ENCODE results near the gene CDH3.
"Not testable (repeated sequence)": the region's sequence is repeated elsewhere in the genome, so short reads cannot be mapped to it uniquely, and the experiment has no call there.

CDH3 gene

GRCh38 chr16:68689921-68690320, 44.8 kb downstream of the CDH3 start:
- DNase-seq (ENCODE audit: low spot score in 2 of 2) (no peak), ATAC-seq (replicated peaks; ENCODE audit: extremely low read depth, poor library complexity, severe bottlenecking) (no peak)
- Mint-ChIP-seq H3K4me1 (no peaks in the 10 kb centered on the region), H3K36me3 (ENCODE audit: insufficient read depth) (peaks cover 3% of the 10 kb centered on the region), H3K4me3 (no peak overlapping the region), H3K9me3 (no peaks in the 10 kb centered on the region), H3K27me3 (peaks cover 10% of the 10 kb centered on the region), H3K27ac (ENCODE audit: low read depth) (no peak overlapping the region)

DNA sequence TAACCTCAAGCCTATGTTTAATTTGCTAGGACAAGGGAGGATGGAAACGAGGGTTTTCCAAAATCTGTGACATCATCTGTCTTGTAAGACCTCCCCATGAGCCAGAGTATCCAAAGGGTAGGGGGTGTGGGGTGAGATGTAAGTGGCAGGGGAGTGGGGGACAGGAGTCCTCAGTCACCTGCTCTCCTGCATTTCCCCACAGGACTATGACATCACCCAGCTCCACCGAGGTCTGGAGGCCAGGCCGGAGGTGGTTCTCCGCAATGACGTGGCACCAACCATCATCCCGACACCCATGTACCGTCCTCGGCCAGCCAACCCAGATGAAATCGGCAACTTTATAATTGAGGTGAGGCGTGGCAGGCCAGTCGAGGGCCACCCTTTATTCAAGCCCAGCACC, 50.5 kb downstream of the CDH3 start:
- peaks cover 2% of the 10 kb centered on the region for H3K36me3 Mint-ChIP-seq (ENCODE audit: insufficient read depth)
- no peak overlapping the region for H3K27ac Mint-ChIP-seq (ENCODE audit: low read depth)
- no peaks in the 10 kb centered on the region for H3K9me3 Mint-ChIP-seq
- DNase-seq (ENCODE audit: low spot score in 2 of 2) (no peak), ATAC-seq (replicated peaks; ENCODE audit: extremely low read depth, poor library complexity, severe bottlenecking) (no peak)
- H3K27me3 Mint-ChIP-seq, result peaks cover 10% of the 10 kb centered on the region
- no peaks in the 10 kb centered on the region for H3K4me1 Mint-ChIP-seq
- H3K4me3 Mint-ChIP-seq, result no peak overlapping the region

DNA sequence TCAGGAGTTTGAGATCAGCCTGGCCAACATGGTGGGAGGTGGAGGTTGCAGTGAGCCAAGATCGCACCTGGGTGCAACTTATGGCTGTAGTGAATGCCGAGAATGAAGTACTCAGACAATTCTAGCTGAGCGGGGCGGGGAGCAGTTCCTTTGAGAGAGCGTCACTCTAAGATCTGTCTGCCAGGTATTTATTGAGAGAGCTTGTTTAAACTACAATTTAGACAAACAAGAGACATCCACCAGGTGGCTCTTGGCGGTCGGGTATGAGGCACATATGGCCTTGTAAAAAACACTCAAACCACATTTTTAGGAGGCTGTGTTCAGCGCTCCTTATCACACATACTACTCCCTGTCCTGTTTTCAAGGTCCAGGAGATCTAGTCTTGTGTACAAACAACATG, 51.4 kb downstream of the CDH3 start:
- DNase-seq (ENCODE audit: low spot score in 2 of 2), result no peak
- Mint-ChIP-seq H3K27me3 (peaks cover 10% of the 10 kb centered on the region), H3K4me1 (no peaks in the 10 kb centered on the region), H3K27ac (ENCODE audit: low read depth) (no peak overlapping the region), H3K36me3 (ENCODE audit: insufficient read depth) (peaks cover 2% of the 10 kb centered on the region), H3K4me3 (no peak overlapping the region), H3K9me3 (no peaks in the 10 kb centered on the region)
- no peak for ATAC-seq (replicated peaks; ENCODE audit: extremely low read depth, poor library complexity, severe bottlenecking)

DNA sequence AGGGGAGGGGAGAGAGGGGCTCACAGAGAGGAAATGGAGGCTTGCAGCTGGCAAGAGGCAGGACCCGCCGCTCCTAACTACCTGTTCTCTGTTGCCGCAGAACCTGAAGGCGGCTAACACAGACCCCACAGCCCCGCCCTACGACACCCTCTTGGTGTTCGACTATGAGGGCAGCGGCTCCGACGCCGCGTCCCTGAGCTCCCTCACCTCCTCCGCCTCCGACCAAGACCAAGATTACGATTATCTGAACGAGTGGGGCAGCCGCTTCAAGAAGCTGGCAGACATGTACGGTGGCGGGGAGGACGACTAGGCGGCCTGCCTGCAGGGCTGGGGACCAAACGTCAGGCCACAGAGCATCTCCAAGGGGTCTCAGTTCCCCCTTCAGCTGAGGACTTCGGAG, 53.0 kb downstream of the CDH3 start:
- DNase-seq (ENCODE audit: low spot score in 2 of 2) (no peak), ATAC-seq (replicated peaks; ENCODE audit: extremely low read depth, poor library complexity, severe bottlenecking) (no peak)
- Mint-ChIP-seq H3K27me3 (peaks cover 5% of the 10 kb centered on the region), H3K4me1 (no peaks in the 10 kb centered on the region), H3K4me3 (no peak overlapping the region), H3K36me3 (ENCODE audit: insufficient read depth) (no peaks in the 10 kb centered on the region), H3K27ac (ENCODE audit: low read depth) (no peak overlapping the region), H3K9me3 (no peaks in the 10 kb centered on the region)

GRCh38 chr16:68700120-68700519, 55.0 kb downstream of the CDH3 start:
- no peaks in the 10 kb centered on the region for H3K9me3 Mint-ChIP-seq
- no peak overlapping the region for H3K27ac Mint-ChIP-seq (ENCODE audit: low read depth)
- no peaks in the 10 kb centered on the region for H3K4me1 Mint-ChIP-seq
- H3K4me3 Mint-ChIP-seq, result no peak overlapping the region
- DNase-seq (ENCODE audit: low spot score in 2 of 2) (no peak), ATAC-seq (replicated peaks; ENCODE audit: extremely low read depth, poor library complexity, severe bottlenecking) (no peak)
- H3K36me3 Mint-ChIP-seq (ENCODE audit: insufficient read depth), result no peaks in the 10 kb centered on the region
- no peaks in the 10 kb centered on the region for H3K27me3 Mint-ChIP-seq

- H3K27ac Mint-ChIP-seq (ENCODE audit: low read depth), result no peak overlapping the region
- no peaks in the 10 kb centered on the region for H3K36me3 Mint-ChIP-seq (ENCODE audit: insufficient read depth)
- no peak for DNase-seq (ENCODE audit: low spot score in 2 of 2)
- H3K27me3 Mint-ChIP-seq, result no peaks in the 10 kb centered on the region
- no peaks in the 10 kb centered on the region for H3K9me3 Mint-ChIP-seq
- no peak for ATAC-seq (replicated peaks; ENCODE audit: extremely low read depth, poor library complexity, severe bottlenecking)
- no peak overlapping the region for H3K4me3 Mint-ChIP-seq
- H3K4me1 Mint-ChIP-seq, result no peaks in the 10 kb centered on the region
Observed at GRCh38 chr16:68700831-68701230, 55.7 kb downstream of the CDH3 start.

- Mint-ChIP-seq H3K27me3 (no peaks in the 10 kb centered on the region), H3K27ac (ENCODE audit: low read depth) (no peak overlapping the region), H3K4me3 (no peak overlapping the region), H3K36me3 (ENCODE audit: insufficient read depth) (no peaks in the 10 kb centered on the region), H3K4me1 (no peaks in the 10 kb centered on the region), H3K9me3 (no peaks in the 10 kb centered on the region)
- peak; percentile 31 to 43 for DNase-seq (ENCODE audit: low spot score in 2 of 2)
- ATAC-seq (replicated peaks; ENCODE audit: extremely low read depth, poor library complexity, severe bottlenecking), result no peak
Observed at GRCh38 chr16:68704232-68704867, 59.2 kb downstream of the CDH3 start.

DNA sequence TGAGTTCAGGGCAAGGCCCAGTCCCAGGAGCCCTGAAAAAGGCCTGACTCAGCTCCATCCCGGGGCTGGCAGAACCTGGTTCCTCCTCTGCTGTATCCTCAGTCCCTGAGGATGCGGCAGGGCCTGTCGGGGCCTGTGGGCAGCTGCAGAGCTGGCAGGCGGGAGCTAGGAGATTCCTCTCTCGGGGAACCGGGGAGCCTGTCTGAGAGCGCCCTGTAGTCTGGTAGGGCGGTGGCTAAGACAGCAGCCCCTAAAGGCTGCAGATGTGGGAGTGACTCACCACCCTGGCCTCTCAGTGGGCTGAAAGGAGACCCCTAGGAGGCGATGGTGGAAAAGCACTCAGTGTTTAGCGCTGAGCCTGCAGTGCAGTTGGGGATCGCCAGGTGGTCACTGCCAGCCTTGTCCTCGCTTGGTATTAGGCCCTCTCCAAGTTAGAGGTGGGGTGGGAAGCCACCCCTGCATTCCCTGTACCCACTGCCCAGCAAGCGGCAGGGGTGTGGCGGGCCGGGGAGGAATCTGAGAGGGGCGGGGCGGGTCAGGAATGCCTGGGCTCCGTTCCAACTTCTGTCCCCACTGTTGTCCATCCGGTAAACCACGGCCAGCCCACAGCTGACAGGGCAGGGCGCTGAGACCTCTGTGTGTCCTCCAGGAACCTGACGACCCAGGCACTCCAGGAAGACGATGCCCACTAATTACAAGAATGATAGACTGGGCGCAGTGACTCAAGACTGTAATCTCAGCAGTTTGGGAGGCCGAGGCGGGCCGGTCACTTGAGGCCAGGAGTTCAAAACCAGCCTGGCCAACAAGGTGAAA, 62.4 kb downstream of the CDH3 start:
- DNase-seq (ENCODE audit: low spot score in 2 of 2) (no peak), ATAC-seq (replicated peaks; ENCODE audit: extremely low read depth, poor library complexity, severe bottlenecking) (no peak)
- no peak overlapping the region for H3K27ac Mint-ChIP-seq (ENCODE audit: low read depth)
- H3K4me3 Mint-ChIP-seq, result no peak overlapping the region
- peaks cover 21% of the 10 kb centered on the region for H3K27me3 Mint-ChIP-seq
- peaks cover 2% of the 10 kb centered on the region for H3K36me3 Mint-ChIP-seq (ENCODE audit: insufficient read depth)
- H3K9me3 Mint-ChIP-seq, result no peaks in the 10 kb centered on the region
- H3K4me1 Mint-ChIP-seq, result peaks cover 6% of the 10 kb centered on the region

DNA sequence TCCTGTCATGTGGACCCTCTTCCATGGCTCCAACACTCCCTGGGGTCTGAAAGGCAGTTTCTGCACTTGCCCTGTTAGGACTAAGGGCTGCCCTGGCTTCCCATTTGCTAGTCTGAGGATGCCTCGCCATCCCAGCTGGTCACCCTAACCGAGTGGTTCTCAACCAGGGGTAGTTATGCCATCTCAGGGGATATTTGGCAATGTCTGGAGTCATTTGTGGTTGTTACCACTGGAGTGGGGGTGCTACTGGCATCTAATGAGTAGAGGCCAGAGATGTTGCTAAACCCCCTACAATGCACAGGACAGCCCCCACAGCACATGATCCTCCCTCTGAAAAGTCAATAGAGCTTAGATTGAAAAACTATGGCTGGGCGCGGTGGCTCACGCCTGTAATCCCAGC, 65.1 kb downstream of the CDH3 start:
- ATAC-seq (replicated peaks; ENCODE audit: extremely low read depth, poor library complexity, severe bottlenecking) (no peak), DNase-seq (ENCODE audit: low spot score in 2 of 2) (no peak)
- Mint-ChIP-seq H3K36me3 (ENCODE audit: insufficient read depth) (peaks cover 2% of the 10 kb centered on the region), H3K27ac (ENCODE audit: low read depth) (no peak overlapping the region), H3K4me3 (no peak overlapping the region), H3K9me3 (no peaks in the 10 kb centered on the region), H3K4me1 (peaks cover 6% of the 10 kb centered on the region), H3K27me3 (peaks cover 21% of the 10 kb centered on the region)

DNA sequence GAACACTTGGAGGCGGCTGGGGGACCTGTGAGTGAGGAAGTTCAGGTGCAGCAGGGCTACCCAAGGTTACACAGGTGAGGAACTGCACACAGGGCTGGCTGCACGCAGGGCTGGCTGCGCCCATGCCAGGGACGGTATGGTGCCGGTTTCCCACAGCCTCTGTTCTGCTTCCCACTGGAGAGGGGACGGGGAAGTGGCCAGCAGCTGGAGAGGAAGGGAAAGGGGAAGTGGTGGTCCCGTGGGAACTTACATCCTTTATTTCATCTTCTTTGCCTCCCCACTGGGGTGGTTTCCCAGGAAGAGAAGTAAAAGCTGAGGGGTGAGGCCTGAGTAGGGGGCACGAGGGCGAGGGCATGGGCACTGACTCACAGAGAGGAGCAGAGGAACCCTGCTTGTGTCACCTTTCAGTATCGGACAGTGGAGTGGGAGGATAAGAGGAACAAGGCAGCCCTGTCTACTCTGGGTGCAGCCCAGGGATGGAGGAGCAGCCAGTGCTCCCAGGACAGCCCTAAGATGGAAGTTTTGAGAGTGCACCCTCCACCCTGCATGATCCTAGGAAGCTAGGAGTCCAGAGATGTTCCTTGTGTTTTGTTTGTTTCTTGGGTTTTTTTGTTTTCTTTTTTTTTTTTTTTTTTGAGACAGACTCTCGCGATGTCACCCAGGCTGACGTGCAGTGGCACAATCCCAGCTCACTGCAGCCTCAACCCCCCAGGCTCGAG, 66.5 kb downstream of the CDH3 start:
- H3K27me3 Mint-ChIP-seq, result peaks cover 21% of the 10 kb centered on the region
- ATAC-seq (replicated peaks; ENCODE audit: extremely low read depth, poor library complexity, severe bottlenecking), result peak; percentile 43

DNA sequence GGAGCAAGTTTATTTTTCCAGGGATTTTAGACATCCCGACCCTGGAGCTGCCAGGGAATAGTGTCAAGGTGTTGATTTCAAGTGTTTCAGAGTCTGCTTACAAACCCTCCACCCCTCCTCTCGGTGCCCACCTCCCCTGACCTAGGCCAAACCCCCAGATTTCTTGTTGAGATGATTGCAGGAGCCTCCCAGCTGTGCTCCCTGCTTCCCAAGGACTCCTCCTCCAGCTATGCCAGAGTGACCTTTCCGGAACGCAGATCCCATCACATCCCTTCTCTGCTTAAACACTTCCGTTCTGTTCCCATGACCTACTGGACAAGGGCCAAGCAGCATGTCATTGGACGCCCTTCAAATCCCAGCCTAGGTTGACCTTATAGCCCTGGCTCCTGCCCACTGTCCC, 68.3 kb downstream of the CDH3 start:
- Mint-ChIP-seq H3K4me3 (no peak overlapping the region), H3K36me3 (ENCODE audit: insufficient read depth) (peaks cover 2% of the 10 kb centered on the region), H3K9me3 (no peaks in the 10 kb centered on the region), H3K27ac (ENCODE audit: low read depth) (no peak overlapping the region), H3K27me3 (peaks cover 21% of the 10 kb centered on the region), H3K4me1 (peaks cover 6% of the 10 kb centered on the region)
- DNase-seq (ENCODE audit: low spot score in 2 of 2) (no peak), ATAC-seq (replicated peaks; ENCODE audit: extremely low read depth, poor library complexity, severe bottlenecking) (no peak)

More for the DNA sequence above, 66.5 kb downstream of the CDH3 start:
- Mint-ChIP-seq H3K36me3 (ENCODE audit: insufficient read depth) (peaks cover 2% of the 10 kb centered on the region), H3K4me3 (no peak overlapping the region), H3K27ac (ENCODE audit: low read depth) (peak overlapping the region; percentile 68), H3K4me1 (peaks cover 6% of the 10 kb centered on the region), H3K9me3 (no peaks in the 10 kb centered on the region)
- DNase-seq (ENCODE audit: low spot score in 2 of 2), result no peak

DNA sequence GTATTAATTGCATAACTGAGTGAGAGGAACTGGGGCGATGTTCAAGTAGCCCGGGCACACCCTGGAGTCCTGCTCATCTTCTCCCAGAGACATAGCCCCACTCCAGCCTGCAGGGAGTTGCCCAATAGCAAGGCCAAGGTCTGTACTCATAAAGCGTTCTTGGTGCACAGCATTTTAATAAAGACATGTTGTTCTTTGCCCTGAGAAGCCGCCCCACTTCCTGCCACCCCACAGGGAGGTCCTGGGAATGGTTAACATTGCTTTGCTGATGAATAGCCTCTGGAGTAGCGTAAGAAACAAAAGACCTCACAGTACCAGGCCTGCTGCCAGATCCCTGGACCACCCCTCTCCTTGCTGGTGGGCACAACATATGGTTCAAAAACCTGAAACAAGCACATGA, 70.4 kb downstream of the CDH3 start:
- DNase-seq (ENCODE audit: low spot score in 2 of 2) (no peak), ATAC-seq (replicated peaks; ENCODE audit: extremely low read depth, poor library complexity, severe bottlenecking) (no peak)
- no peaks in the 10 kb centered on the region for H3K9me3 Mint-ChIP-seq

GRCh38 chr16:68716516-68716915, 71.4 kb downstream of the CDH3 start:
- H3K9me3 Mint-ChIP-seq; H3K4me3 Mint-ChIP-seq; H3K36me3 Mint-ChIP-seq (ENCODE audit: insufficient read depth); H3K4me1 Mint-ChIP-seq; DNase-seq (ENCODE audit: low spot score in 2 of 2); H3K27me3 Mint-ChIP-seq; H3K27ac Mint-ChIP-seq (ENCODE audit: low read depth); ATAC-seq (replicated peaks; ENCODE audit: extremely low read depth, poor library complexity, severe bottlenecking): not testable (repeated sequence)

More for the DNA sequence above, 70.4 kb downstream of the CDH3 start:
- peaks cover 2% of the 10 kb centered on the region for H3K36me3 Mint-ChIP-seq (ENCODE audit: insufficient read depth)
- peaks cover 6% of the 10 kb centered on the region for H3K4me1 Mint-ChIP-seq
- peaks cover 13% of the 10 kb centered on the region for H3K27me3 Mint-ChIP-seq
- H3K27ac Mint-ChIP-seq (ENCODE audit: low read depth), result no peak overlapping the region
- no peak overlapping the region for H3K4me3 Mint-ChIP-seq

Data from central memory CD8-positive, alpha-beta T cell (primary cell).